ENCODE data around the gene ATP8B3. TPM values are rescaled to one million over a fixed set of nuclear protein-coding genes. Genes with fewer than 3 reads are reported as not detected.
A peak's percentile ranks its signal among the peaks of the same experiment; 100 is the strongest.

ATP8B3 gene
- total and polyA plus RNA-seq, 11 donors = 0.19 to 3.5 (median 0.72) TPM

DNA sequence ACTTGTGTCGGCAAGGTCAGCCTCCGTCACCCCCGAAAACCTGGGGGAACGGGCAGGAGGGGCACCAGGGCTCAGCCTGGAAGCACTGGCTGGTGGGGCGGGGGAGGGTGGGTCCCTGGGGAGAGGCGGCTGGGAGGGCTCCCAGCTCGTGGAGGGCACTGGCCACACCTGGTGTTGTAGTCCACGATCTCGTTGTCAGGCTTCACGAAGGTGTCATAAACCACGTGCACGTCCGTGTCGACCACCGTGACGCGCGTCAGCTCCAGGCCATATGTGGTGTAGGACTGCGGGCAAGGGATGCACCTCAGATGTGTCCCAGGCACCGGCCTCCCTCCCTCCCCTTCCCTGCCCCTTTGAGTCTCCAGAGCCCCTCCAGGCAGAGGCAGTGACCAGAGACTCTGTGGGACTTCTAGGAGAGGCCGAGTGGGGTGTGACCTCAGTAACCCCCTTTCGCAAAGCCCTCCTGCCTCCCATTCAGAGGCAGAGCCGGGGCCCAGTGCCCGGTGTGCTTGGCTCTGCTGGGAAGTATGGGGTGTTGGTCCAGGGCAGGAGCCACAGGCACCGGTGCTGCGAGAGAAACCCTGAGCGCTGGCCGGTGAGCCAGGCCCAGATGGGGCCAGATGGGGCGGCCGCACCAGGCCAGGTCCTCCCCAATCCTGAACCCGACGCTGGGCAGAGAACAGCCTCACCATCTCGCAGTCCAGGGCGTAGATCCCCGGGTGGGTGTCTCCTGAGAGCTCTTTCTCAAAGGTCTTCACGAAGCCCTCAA, 4.6 kb upstream of the ATP8B3 start:
- 92 to 93% (median 93%) methylated on average over 32 to 36 of the region's 36 CpGs for WGBS, 4 donors
- H3K27ac ChIP-seq = no peak overlapping the region
- intact Hi-C loops (cut with DNase I) = loop anchor here in 1 of 10 donors (5.0 kb wide), 1 partner anchor 144 kb away; no protein-coding TSS in a partner anchor
- H3K9me3 ChIP-seq = no peaks in the 10 kb centered on the region
- H3K4me1 ChIP-seq = peaks cover 0 to 22% (median 11%) of the 10 kb centered on the region in 12 donors
- no peak overlapping the region for H3K4me3 ChIP-seq
- ATAC-seq = no peak
- no peak for TF ChIP-seq POLR2A (IDR thresholded peaks at IDR 0.05)
- TF ChIP-seq, protein P1, sequence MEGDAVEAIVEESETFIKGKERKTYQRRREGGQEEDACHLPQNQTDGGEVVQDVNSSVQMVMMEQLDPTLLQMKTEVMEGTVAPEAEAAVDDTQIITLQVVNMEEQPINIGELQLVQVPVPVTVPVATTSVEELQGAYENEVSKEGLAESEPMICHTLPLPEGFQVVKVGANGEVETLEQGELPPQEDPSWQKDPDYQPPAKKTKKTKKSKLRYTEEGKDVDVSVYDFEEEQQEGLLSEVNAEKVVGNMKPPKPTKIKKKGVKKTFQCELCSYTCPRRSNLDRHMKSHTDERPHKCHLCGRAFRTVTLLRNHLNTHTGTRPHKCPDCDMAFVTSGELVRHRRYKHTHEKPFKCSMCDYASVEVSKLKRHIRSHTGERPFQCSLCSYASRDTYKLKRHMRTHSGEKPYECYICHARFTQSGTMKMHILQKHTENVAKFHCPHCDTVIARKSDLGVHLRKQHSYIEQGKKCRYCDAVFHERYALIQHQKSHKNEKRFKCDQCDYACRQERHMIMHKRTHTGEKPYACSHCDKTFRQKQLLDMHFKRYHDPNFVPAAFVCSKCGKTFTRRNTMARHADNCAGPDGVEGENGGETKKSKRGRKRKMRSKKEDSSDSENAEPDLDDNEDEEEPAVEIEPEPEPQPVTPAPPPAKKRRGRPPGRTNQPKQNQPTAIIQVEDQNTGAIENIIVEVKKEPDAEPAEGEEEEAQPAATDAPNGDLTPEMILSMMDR (IDR thresholded peaks at IDR 0.05) = no peak
- no peaks in the 10 kb centered on the region for H3K27me3 ChIP-seq
- DNase-seq = peak in 1 of 5 donors; percentile 23
- peaks cover 5 to 75% (median 67%) of the 10 kb centered on the region in 9 donors for H3K36me3 ChIP-seq

DNA sequence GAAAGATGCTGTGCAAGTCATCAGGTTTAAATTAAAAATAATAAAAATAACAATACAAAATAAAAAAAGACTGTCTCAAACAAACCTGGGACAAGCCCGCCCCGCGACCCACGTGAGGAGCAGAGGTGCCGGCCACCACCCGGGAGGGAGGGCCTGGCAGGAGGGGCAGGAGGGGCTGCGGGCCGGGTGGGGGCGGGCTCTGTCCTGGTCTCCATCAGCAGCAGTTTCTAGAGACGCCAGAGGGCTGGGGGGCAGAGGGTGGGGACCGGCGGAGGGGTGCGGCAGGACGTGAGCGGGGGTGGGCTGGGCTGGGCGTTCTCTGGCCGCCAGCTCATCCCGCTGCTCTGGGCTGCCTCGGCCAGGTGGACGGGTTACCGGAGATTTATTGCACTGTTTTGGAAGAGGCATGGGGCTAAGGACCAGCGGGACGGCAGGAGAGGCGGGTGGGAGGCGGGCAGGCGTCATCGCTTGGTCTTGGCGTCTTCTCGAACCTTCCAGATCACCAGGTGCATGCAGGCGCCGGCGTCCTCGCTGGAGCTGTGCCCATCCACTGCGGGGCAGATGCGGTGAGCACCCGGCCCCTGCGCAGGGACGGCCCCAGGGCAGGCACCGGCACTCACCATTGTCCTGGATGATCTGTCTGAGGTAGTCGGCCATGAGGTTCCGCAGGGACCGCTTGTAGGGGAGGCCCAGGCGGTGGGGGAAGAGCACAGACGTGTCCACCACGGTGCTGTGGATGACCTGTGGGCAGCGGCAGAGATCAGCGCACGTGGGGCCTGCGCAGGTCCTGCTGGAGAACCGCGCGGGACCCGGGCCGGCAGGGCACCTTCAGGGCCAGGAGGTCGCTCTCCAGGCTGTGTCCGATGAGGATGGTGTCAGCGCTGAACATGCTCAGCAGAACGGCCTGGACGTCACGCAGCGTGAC, 3.8 kb upstream of the ATP8B3 start:
- H3K36me3 ChIP-seq = peaks cover 5 to 67% (median 61%) of the 10 kb centered on the region in 9 donors
- DNase-seq (peak in 1 of 5 donors; percentile 26), ATAC-seq (no peak)
- H3K4me1 ChIP-seq = peaks cover 0 to 26% (median 13%) of the 10 kb centered on the region in 12 donors
- WGBS, 4 donors = 89 to 92% (median 92%) methylated on average over 47 to 61 of the region's 61 CpGs
- H3K4me3 ChIP-seq = no peak overlapping the region
- intact Hi-C loops (cut with DNase I) = loop anchor here in 1 of 10 donors (5.0 kb wide), 1 partner anchor 144 kb away; no protein-coding TSS in a partner anchor
- no peaks in the 10 kb centered on the region for H3K27me3 ChIP-seq
- no peak overlapping the region for H3K27ac ChIP-seq
- H3K9me3 ChIP-seq = no peaks in the 10 kb centered on the region
- TF ChIP-seq, protein P1 (IDR thresholded peaks at IDR 0.05) = no peak
- TF ChIP-seq POLR2A (IDR thresholded peaks at IDR 0.05) = no peak

DNA sequence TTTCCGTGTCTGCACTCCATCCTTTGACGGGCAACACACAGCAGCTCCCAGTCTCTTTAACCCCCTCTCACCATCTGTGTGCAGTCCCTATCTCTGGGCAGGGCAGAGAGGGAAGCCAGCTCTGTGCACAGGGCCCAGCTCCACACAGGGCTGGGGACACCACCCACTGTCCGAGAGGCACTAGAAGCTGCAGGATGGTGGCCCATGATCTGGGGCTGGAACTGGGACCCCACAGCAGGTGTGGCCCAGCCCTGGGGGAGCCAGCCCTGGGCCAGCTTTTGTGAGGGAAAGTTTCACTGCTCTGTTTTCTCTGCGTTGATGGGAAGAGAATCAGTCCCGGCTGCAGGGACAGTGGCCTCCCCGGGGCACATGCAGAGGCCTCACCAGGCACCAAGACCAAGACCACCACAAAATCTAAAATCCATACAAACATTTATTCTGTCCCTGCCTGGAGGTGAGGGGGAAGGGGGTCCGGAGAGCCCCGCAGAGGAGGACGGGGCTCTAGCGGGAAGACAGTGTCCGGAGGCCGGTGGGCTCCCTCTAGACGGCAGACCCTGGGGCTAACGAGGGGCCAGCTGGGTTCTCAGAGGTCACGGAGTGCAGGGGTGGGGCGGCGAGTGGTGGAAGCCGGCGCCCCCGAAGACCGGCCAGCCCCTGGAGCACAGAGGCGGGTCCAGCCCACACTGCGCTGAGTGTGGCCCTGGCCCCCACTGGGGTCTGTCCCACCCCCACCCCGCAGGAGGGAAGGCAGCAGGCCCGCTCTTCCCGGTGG, 2.9 kb upstream of the ATP8B3 start:
- TF ChIP-seq, protein P1 (IDR thresholded peaks at IDR 0.05) = no peak
- TF ChIP-seq POLR2A (IDR thresholded peaks at IDR 0.05) = no peak
- peaks cover 0 to 26% (median 13%) of the 10 kb centered on the region in 12 donors for H3K4me1 ChIP-seq
- peak in 1 of 5 donors; percentile 24 for DNase-seq
- intact Hi-C loops (cut with DNase I) = loop anchor here in 1 of 10 donors (5.0 kb wide), 1 partner anchor 143 kb away; no protein-coding TSS in a partner anchor
- peaks cover 5 to 58% (median 53%) of the 10 kb centered on the region in 9 donors for H3K36me3 ChIP-seq
- WGBS, 4 donors = 85 to 89% (median 87%) methylated on average over 26 of the region's 26 CpGs
- H3K9me3 ChIP-seq = no peaks in the 10 kb centered on the region
- H3K27ac ChIP-seq = no peak overlapping the region
- H3K27me3 ChIP-seq = no peaks in the 10 kb centered on the region
- no peak overlapping the region for H3K4me3 ChIP-seq
- ATAC-seq = no peak

All from heart left ventricle (tissue), 16 donors.